ENCODE measurements around the gene SLC22A23.

Gene SLC22A23

GRCh38 chr6:3293271-3294155 is 163.3 kb downstream of the SLC22A23 start:
- no peak for DNase-seq

- no peak for DNase-seq
Measured at GRCh38 chr6:3292431-3293197, 164.2 kb downstream of the SLC22A23 start.

DNA sequence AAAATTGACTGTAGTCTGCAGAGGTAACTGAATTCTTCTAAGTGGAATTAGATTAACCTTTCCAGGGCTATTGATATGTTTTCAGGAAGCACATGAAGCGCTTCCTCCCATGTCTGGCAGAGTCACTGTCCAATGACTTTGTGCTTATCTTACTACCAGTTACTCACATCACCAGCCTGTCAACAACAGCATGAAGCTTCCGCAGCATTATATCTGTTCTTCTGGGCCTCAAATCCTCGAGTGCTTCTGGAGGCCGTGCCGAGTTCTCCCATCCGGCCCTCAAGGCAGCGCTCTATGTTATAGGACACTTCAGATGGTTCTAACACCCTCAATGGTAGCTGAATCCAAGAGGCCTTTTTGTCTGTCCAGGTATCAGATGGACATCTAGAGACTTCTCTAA is 164.9 kb downstream of the SLC22A23 start:
- DNase-seq = no peak

- no peak for DNase-seq
Measured at GRCh38 chr6:3291346-3291745, 165.5 kb downstream of the SLC22A23 start.

DNA sequence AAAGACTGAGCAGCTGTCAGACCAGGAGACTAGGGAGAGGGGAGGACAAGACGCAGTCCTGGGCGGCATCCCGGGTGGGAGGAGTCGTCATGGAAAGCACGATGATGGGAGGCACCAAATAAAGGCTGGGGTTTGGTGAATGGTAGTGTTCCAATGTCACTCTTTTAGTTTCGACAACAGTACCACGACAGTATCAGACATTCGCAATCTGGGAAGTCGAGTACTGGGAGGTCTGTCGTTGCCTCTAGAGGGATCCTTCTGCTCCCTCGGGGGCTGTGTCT is 166.0 kb downstream of the SLC22A23 start:
- no peak for DNase-seq

- no peak for DNase-seq
Measured at GRCh38 chr6:3290149-3290930, 166.5 kb downstream of the SLC22A23 start.

- no peak for DNase-seq
Measured at GRCh38 chr6:3289664-3290055, 167.2 kb downstream of the SLC22A23 start.

DNA sequence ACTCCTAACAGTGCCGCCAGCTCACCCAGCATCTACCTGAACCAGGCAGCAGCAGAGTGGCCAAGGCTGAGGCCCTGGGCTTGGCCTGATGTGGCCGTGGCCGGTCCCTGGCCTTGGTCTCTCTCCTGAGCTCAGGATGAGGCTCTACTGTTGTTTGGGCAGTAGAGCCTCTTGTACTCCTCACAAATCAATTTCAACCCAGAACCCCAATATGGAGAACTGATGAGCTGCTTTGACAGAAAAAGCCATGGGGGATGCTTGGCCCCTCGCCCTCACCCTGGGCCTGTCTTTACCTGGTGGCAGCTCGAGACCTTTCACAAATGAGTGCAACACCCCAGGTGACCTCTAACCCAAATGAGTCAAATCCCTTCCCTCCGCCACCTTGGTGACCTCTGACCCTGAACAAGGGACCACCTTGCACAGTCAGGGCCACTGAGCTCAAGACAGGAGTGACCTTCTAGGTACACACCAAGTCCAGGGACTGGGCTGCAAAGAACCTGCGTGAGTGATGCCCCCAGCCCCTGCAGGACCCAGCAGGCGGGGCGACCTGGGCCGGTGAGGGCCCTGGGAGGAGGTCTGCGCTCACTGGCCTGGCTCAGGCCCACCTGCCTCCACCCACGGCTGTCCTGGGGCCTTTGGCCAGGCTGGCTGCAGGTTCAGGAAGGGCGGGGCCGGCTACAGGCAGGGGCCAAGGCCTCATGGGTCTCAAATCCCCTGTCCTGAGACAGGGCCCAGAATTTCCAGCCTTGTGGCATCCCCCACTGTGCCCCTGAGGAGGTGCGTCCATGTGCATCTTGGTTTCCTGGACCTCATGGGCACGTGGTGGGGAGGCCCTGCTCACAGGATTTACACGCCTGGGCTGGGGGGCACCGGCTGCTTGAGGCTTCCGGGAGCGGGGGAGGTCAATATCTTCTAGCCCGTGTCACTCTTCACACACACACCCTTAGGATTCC is 167.9 kb downstream of the SLC22A23 start:
- no peak for DNase-seq

GRCh38 chr6:3287976-3288707 is 168.7 kb downstream of the SLC22A23 start:
- no peak for DNase-seq

GRCh38 chr6:3287308-3287707 is 169.5 kb downstream of the SLC22A23 start:
- no peak for DNase-seq

- DNase-seq = no peak
Measured at GRCh38 chr6:3286641-3287171, 170.1 kb downstream of the SLC22A23 start.

GRCh38 chr6:3285732-3286131 is 171.1 kb downstream of the SLC22A23 start:
- DNase-seq = no peak

- DNase-seq = no peak
Measured at GRCh38 chr6:3285049-3285639, 171.7 kb downstream of the SLC22A23 start.

GRCh38 chr6:3284436-3284876 is 172.4 kb downstream of the SLC22A23 start:
- DNase-seq = no peak

GRCh38 chr6:3283641-3284435 is 173.0 kb downstream of the SLC22A23 start:
- DNase-seq = no peak

DNA sequence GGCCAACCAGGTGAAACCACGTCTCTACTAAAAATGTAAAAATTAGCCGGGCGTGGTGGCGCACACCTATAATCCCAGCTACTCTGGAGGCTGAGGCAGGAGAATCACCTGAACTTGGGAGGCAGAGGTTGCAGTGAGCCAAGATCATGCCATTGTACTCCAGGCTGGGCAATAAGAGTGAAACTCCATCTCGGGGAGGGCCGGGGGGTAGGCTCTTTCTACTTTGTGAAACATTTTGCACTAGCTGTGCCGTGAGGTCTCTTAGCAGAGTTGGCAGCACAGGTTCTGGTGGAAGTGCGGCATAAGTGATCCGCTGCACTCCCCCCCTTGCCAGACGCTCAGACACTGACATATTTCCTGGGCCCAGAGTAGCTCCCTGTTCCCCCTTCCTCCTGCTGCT is 173.6 kb downstream of the SLC22A23 start:
- no peak for DNase-seq

GRCh38 chr6:3282476-3283236 is 174.2 kb downstream of the SLC22A23 start:
- no peak for DNase-seq

GRCh38 chr6:3281631-3282475 is 175.0 kb downstream of the SLC22A23 start:
- no peak for DNase-seq

All from NCI-H1694 treated with DMSO at 0.1 percent for 48 hours (cell line).